PC-9 (cell line): ENCODE measurements around the gene PTGDS. TPM values are rescaled to one million over a fixed set of nuclear protein-coding genes. Genes with fewer than 3 reads are reported as not detected.

Experiments
- BruUV-seq: library from RNA; stranded (reverse); fragments of 400-500 nt; replicated peaks from 2 replicates; lab custom pipeline; 2021; lab: Mats Ljungman, UMichigan
- CTCF ChIA-PET: fragments of 300-600 bp; sonication (Branson Sonifier 250); formaldehyde crosslinking; loops from one replicate; lab custom pipeline; 2022; ENCODE audit warnings: antibody characterized with exemption; lab: Charles Lee
- POLR2A ChIA-PET: fragments of 300-600 bp; sonication (Branson Sonifier 250); formaldehyde crosslinking; loops from one replicate; lab custom pipeline; 2022; ENCODE audit warnings: antibody characterized with exemption; ENCODE audit not compliant: unreplicated experiment; lab: Charles Lee
- DNase-seq, 2 experiments: peaks; one replicate each; pipeline versions ENCODE4 v3.0.0 to v3.0.0-alpha.2; 2015 to 2022; ENCODE audit warnings: mixed read lengths in 1 of 2
- H2AFZ ChIP-seq: fragments of 200-600 bp; sonication (generic); 2 replicates; pipeline ENCODE4 v1.8.1; 2017; ENCODE audit warnings: antibody characterized with exemption
- H3F3A ChIP-seq: fragments of 200-600 bp; sonication (generic); 2 replicates; pipeline ENCODE4 v1.8.1; 2017; ENCODE audit warnings: antibody characterized with exemption, mild to moderate bottlenecking, low read depth; ENCODE audit not compliant: insufficient read depth
- H3K27ac ChIP-seq: fragments of 200-600 bp; sonication (generic); 2 replicates; pipeline ENCODE4 v1.6.1; 2016; ENCODE audit warnings: mixed run types
- H3K27me3 ChIP-seq: fragments of 200-600 bp; sonication (generic); 2 replicates; pipeline ENCODE4 v1.6.1; 2016; ENCODE audit warnings: low read depth, mixed run types; ENCODE audit not compliant: insufficient read depth
- H3K36me3 ChIP-seq: fragments of 200-600 bp; sonication (generic); 2 replicates; pipeline ENCODE4 v1.6.1; 2016; ENCODE audit warnings: low read depth, mixed run types
- H3K4me1 ChIP-seq: fragments of 200-600 bp; sonication (generic); replicated peaks from 2 replicates; pipeline ENCODE4 v1.6.1; 2016; ENCODE audit warnings: mixed run types; ENCODE audit not compliant: insufficient read depth
- H3K4me2 ChIP-seq: fragments of 200-600 bp; sonication (generic); 2 replicates; pipeline ENCODE4 v1.6.1; 2017; ENCODE audit warnings: mixed run types
- H3K4me3 ChIP-seq: fragments of 200-600 bp; sonication (generic); 2 replicates; pipeline ENCODE4 v1.6.1; 2016; ENCODE audit warnings: mixed run types
- H3K79me2 ChIP-seq: fragments of 200-600 bp; sonication (generic); 2 replicates; pipeline ENCODE4 v1.6.1; 2017; ENCODE audit warnings: low read depth, mixed run types
- H3K9me2 ChIP-seq: fragments of 200-600 bp; sonication (generic); 2 replicates; pipeline ENCODE4 v1.8.1; 2017; ENCODE audit warnings: mild to moderate bottlenecking; ENCODE audit not compliant: insufficient read depth
- H3K9me3 ChIP-seq: fragments of 200-600 bp; sonication (generic); 2 replicates; pipeline ENCODE4 v1.8.1; 2016; ENCODE audit warnings: low read depth; ENCODE audit not compliant: insufficient read depth
- H4K20me1 ChIP-seq: fragments of 200-600 bp; sonication (generic); 2 replicates; pipeline ENCODE4 v1.8.1; 2017; ENCODE audit not compliant: insufficient read depth
- CTCF ChIP-seq: fragments of 200-600 bp; sonication (generic); conservative IDR thresholded peaks from 2 replicates; pipeline ENCODE4 v1.6.1; 2017; ENCODE audit warnings: mixed run types, antibody characterized with exemption, mild to moderate bottlenecking, moderate library complexity
- EZH2 ChIP-seq: fragments of 200-600 bp; sonication (generic); IDR thresholded peaks from 2 replicates; pipeline ENCODE4 v1.8.0; 2017; ENCODE audit warnings: antibody characterized with exemption, low read depth
- intact Hi-C: fragments of 100-400 bp; cut with micrococcal nuclease; formaldehyde crosslinking; loops from one replicate; pipeline ENCODE4 v1.10.0; 2022; ENCODE audit not compliant: unreplicated experiment
- total RNA-seq: library from RNA; stranded (reverse); gene quantifications from 2 replicates; pipeline ENCODE4 v1.2.3, GENCODE V29; 2021

PTGDS gene
- total RNA-seq, 1 experiment from 2014 or later: 1.7 TPM

GRCh38 chr9:137007108-137007815, 30.0 kb downstream of the PTGDS start:
- Histone ChIP-seq H3K36me3 (no peaks in the 10 kb centered on the region), H2AFZ (no peak overlapping the region), H3K79me2 (no peaks in the 10 kb centered on the region), H3K27ac (no peak overlapping the region), H3K9me3 (no peaks in the 10 kb centered on the region), H3K27me3 (no peaks in the 10 kb centered on the region), H4K20me1 (no peaks in the 10 kb centered on the region), H3F3A (0 out of 2 replicates have a peak, but pooled peaks cover 5% of the 10 kb centered on the region), H3K9me2 (no peaks in the 10 kb centered on the region), H3K4me3 (no peak overlapping the region), H3K4me2 (no peak overlapping the region), H3K4me1 (no peaks in the 10 kb centered on the region)
- ChIA-PET CTCF (interaction anchor here (0.6 kb wide), 1 partner anchor 468 kb away, joined by 4 read pairs; no protein-coding TSS in a partner anchor), POLR2A (no interaction called here)
- no peak for TF ChIP-seq CTCF
- TF ChIP-seq EZH2: no peak
- BruUV-seq: no TSS peak
- DNase-seq: no peak
- intact Hi-C loops: no loop called here

- H3K27me3 ChIP-seq: no peaks in the 10 kb centered on the region
- H2AFZ ChIP-seq: no peak overlapping the region
- H3K36me3 ChIP-seq: no peaks in the 10 kb centered on the region
- no peaks in the 10 kb centered on the region for H3K9me2 ChIP-seq
- DNase-seq: no peak
- intact Hi-C loops: no loop called here
- POLR2A ChIA-PET: no interaction called here
- no peak overlapping the region for H3K27ac ChIP-seq
- CTCF ChIA-PET: no interaction called here
- TF ChIP-seq CTCF (no peak), EZH2 (no peak)
- no peaks in the 10 kb centered on the region for H3K4me1 ChIP-seq
- H3K79me2 ChIP-seq: no peaks in the 10 kb centered on the region
- H3K4me3 ChIP-seq: no peak overlapping the region
- H3F3A ChIP-seq: 0 out of 2 replicates have a peak, but pooled peaks cover 5% of the 10 kb centered on the region
- no peak overlapping the region for H3K4me2 ChIP-seq
- H3K9me3 ChIP-seq: no peaks in the 10 kb centered on the region
- no TSS peak for BruUV-seq
- H4K20me1 ChIP-seq: no peaks in the 10 kb centered on the region
These were observed 30.5 kb downstream of the PTGDS start for GRCh38 chr9:137007816-137008270.

- no peaks in the 10 kb centered on the region for H3K4me1 ChIP-seq
- H3K4me2 ChIP-seq: no peak overlapping the region
- TF ChIP-seq EZH2 (no peak), CTCF (no peak)
- no peaks in the 10 kb centered on the region for H3K27me3 ChIP-seq
- intact Hi-C loops: no loop called here
- no peaks in the 10 kb centered on the region for H4K20me1 ChIP-seq
- H3K27ac ChIP-seq: no peak overlapping the region
- DNase-seq: no peak
- no peak overlapping the region for H3K4me3 ChIP-seq
- H3K9me2 ChIP-seq: no peaks in the 10 kb centered on the region
- H3K36me3 ChIP-seq: no peaks in the 10 kb centered on the region
- no peak overlapping the region for H2AFZ ChIP-seq
- no peaks in the 10 kb centered on the region for H3K79me2 ChIP-seq
- POLR2A ChIA-PET: no interaction called here
- BruUV-seq: no TSS peak
- no peaks in the 10 kb centered on the region for H3K9me3 ChIP-seq
- CTCF ChIA-PET: no interaction called here
- H3F3A ChIP-seq: 0 out of 2 replicates have a peak, but pooled peaks cover 5% of the 10 kb centered on the region
These were observed 31.0 kb downstream of the PTGDS start for GRCh38 chr9:137008312-137008711.
